Osteoblast (primary cell): ENCODE measurements around the gene SMYD1. TPM values are rescaled to one million over a fixed set of nuclear protein-coding genes. Genes with fewer than 3 reads are reported as not detected.
A peak's percentile ranks its signal among the peaks of the same experiment; 100 is the strongest.

Experiments used
- DNase-seq: peaks from one replicate; pipeline ENCODE4 v3.0.0; 2011; ENCODE audit warnings: low spot score, mixed read lengths; ENCODE audit not compliant: insufficient read length; ENCODE audit errors: missing footprints
- H2AFZ ChIP-seq: 2 replicates; pipeline ENCODE4 v1.6.0; 2011; ENCODE audit warnings: mild to moderate bottlenecking, low read length
- H3K27ac ChIP-seq: 2 replicates; pipeline ENCODE4 v1.5.1; 2011; ENCODE audit warnings: mild to moderate bottlenecking, low read depth, low read length, moderate library complexity
- H3K27me3 ChIP-seq: 2 replicates; pipeline ENCODE4 v1.6.0; 2012; ENCODE audit warnings: mild to moderate bottlenecking, control low read depth, inconsistent platforms, low read length, moderate library complexity; ENCODE audit not compliant: insufficient read depth
- H3K36me3 ChIP-seq: 2 replicates; pipeline ENCODE4 v1.5.1; 2011; ENCODE audit warnings: mild to moderate bottlenecking, low read length, control low read depth, moderate library complexity; ENCODE audit not compliant: insufficient read depth
- H3K4me1 ChIP-seq: 2 replicates; pipeline ENCODE4 v1.5.1; 2011; ENCODE audit warnings: mild to moderate bottlenecking, low read length, control low read depth, moderate library complexity; ENCODE audit not compliant: insufficient read depth
- H3K4me2 ChIP-seq: 2 replicates; pipeline ENCODE4 v1.6.0; 2011; ENCODE audit warnings: mild to moderate bottlenecking, low read length; ENCODE audit not compliant: insufficient read depth
- H3K4me3 ChIP-seq: fragments of 200-600 bp; sonication (generic); 3 replicates; pipeline ENCODE4 v1.5.1; 2012; ENCODE audit warnings: mild to moderate bottlenecking, low read length, inconsistent platforms; ENCODE audit not compliant: insufficient read depth
- H3K79me2 ChIP-seq: 2 replicates; pipeline ENCODE4 v1.6.0; 2012; ENCODE audit warnings: mild to moderate bottlenecking, low read length, control low read depth, inconsistent platforms; ENCODE audit not compliant: insufficient read depth
- H3K9me3 ChIP-seq: 2 replicates; pipeline ENCODE4 v1.5.1; 2011; ENCODE audit warnings: low read depth, low read length, control low read depth
- H4K20me1 ChIP-seq: 2 replicates; pipeline ENCODE4 v1.6.0; 2012; ENCODE audit warnings: mild to moderate bottlenecking, low read length, control low read depth; ENCODE audit not compliant: insufficient read depth
- total RNA-seq: library from RNA; depleted of rRNA; stranded (reverse); fragments of >200 nt; gene quantifications from 2 replicates; pipeline ENCODE4 v1.2.3, GENCODE V29; 2012
- TF ChIP-seq, protein P1 (sequence below): IDR thresholded peaks from 2 replicates; pipeline ENCODE4 v1.5.1; 2011; ENCODE audit warnings: mild to moderate bottlenecking, low read depth, low read length, moderate library complexity; ENCODE audit errors: extremely low read depth

SMYD1 gene
- total RNA-seq, 1 donor = not detected

GRCh38 chr2:88055371-88056128 is 12.1 kb upstream of the SMYD1 start, which contains the start of gene KRCC1:
KRCC1 (minus strand) TSS chr2:88055783; CDS start chr2:88028563, 27,220 bp downstream.
- TF ChIP-seq, protein P1, sequence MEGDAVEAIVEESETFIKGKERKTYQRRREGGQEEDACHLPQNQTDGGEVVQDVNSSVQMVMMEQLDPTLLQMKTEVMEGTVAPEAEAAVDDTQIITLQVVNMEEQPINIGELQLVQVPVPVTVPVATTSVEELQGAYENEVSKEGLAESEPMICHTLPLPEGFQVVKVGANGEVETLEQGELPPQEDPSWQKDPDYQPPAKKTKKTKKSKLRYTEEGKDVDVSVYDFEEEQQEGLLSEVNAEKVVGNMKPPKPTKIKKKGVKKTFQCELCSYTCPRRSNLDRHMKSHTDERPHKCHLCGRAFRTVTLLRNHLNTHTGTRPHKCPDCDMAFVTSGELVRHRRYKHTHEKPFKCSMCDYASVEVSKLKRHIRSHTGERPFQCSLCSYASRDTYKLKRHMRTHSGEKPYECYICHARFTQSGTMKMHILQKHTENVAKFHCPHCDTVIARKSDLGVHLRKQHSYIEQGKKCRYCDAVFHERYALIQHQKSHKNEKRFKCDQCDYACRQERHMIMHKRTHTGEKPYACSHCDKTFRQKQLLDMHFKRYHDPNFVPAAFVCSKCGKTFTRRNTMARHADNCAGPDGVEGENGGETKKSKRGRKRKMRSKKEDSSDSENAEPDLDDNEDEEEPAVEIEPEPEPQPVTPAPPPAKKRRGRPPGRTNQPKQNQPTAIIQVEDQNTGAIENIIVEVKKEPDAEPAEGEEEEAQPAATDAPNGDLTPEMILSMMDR = no peak
- Histone ChIP-seq H3K79me2 (peaks cover 50% of the 10 kb centered on the region), H4K20me1 (peaks cover 10% of the 10 kb centered on the region)

DNA sequence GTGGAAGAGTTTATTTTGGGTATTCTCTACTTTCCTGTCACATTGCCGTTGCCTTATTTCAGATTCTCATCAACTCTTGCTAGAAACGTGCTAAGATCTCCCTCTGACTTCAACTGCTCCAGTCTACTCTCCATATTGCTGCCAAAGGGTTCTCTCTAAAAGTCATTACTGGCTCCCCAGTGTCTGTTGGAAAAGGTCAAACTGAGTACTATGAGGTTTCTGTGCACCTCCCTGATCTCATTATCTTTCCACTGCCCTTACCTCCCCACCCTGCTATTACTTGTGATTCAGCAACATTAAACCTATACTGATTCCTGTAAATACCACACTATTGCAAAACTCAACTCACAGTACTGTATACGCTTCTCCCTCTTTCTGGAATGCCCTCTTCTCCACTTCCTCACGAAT is 10.2 kb upstream of the SMYD1 start:
- H3K4me3 ChIP-seq = no peak overlapping the region

More at GRCh38 chr2:88055371-88056128, 12.1 kb upstream of the SMYD1 start, which contains the start of gene KRCC1:
- peak; percentile 99 for DNase-seq
- no peaks in the 10 kb centered on the region for H3K27me3 ChIP-seq
- H3K9me3 ChIP-seq = no peaks in the 10 kb centered on the region
- peak within 1 kb of the TSS; percentile 88 for H3K27ac ChIP-seq
- H2AFZ ChIP-seq = peak within 1 kb of the TSS; percentile 90
- peaks cover 23% of the 10 kb centered on the region for H3K4me1 ChIP-seq
- H3K36me3 ChIP-seq = no peaks in the 10 kb centered on the region
- H3K4me3 ChIP-seq = peak within 1 kb of the TSS; percentile 92
- H3K4me2 ChIP-seq = peak within 1 kb of the TSS; percentile 93

DNA sequence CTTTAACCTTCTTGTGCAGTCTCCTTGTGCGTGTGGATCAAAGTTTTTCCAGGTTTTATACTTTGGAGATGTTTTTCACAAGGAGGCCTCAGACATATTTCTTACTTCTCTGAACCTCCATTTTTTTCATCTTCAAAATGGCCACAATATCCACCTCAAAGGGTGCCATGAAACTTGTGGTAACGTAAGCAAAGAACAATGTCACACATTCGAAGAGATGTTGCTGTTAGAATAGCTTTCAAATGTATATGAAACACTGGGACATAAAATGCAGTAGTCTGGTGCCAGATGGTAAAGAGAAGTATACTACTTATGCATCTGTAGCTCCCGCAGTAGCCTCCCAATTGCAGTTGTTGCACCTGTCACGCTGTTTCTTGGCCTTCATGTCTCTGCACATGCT is 9.4 kb upstream of the SMYD1 start:
- Histone ChIP-seq H3K27ac (no peak overlapping the region), H3K79me2 (peaks cover 29% of the 10 kb centered on the region), H2AFZ (peak overlapping the region; percentile 56), H3K27me3 (no peaks in the 10 kb centered on the region), H3K4me3 (no peak overlapping the region), H3K4me1 (peaks cover 22% of the 10 kb centered on the region), H3K9me3 (no peaks in the 10 kb centered on the region), H4K20me1 (peaks cover 3% of the 10 kb centered on the region), H3K4me2 (no peak overlapping the region), H3K36me3 (no peaks in the 10 kb centered on the region)
- TF ChIP-seq, protein P1 = no peak
- peak; percentile 51 for DNase-seq

More for the DNA sequence above, 10.2 kb upstream of the SMYD1 start:
- Histone ChIP-seq H3K27ac (no peak overlapping the region), H3K9me3 (no peaks in the 10 kb centered on the region), H3K4me1 (peaks cover 23% of the 10 kb centered on the region), H4K20me1 (peaks cover 3% of the 10 kb centered on the region), H3K36me3 (no peaks in the 10 kb centered on the region), H2AFZ (peak overlapping the region; percentile 55), H3K27me3 (no peaks in the 10 kb centered on the region), H3K79me2 (peaks cover 37% of the 10 kb centered on the region), H3K4me2 (no peak overlapping the region)
- TF ChIP-seq, protein P1 = no peak
- DNase-seq = no peak
